HK-2 (cell line): Measurements from ENCODE around the gene TEDC1.
A peak's percentile ranks its signal among the peaks of the same experiment; 100 is the strongest.
"Not testable (repeated sequence)": the region's sequence is repeated elsewhere in the genome, so short reads cannot be mapped to it uniquely, and the experiment has no call there.

Experiments used
- DNase-seq: peaks from one replicate; pipeline ENCODE4 v3.0.0-alpha.2; 2018; ENCODE audit not compliant: unreplicated experiment

TEDC1 gene

GRCh38 chr14:105537580-105538474 is 46.8 kb downstream of the TEDC1 start:
- DNase-seq, result peak; percentile 66

GRCh38 chr14:105538481-105539049 is 47.5 kb downstream of the TEDC1 start:
- no peak for DNase-seq

GRCh38 chr14:105540811-105541210 is 49.8 kb downstream of the TEDC1 start:
- no peak for DNase-seq

- DNase-seq, result no peak
These were observed 50.3 kb downstream of the TEDC1 start for GRCh38 chr14:105541218-105541875.

- not testable (repeated sequence) for DNase-seq
These were observed 54.6 kb downstream of the TEDC1 start for GRCh38 chr14:105545676-105546075.

GRCh38 chr14:105546410-105546809 is 55.4 kb downstream of the TEDC1 start:
- not testable (repeated sequence) for DNase-seq

- not testable (repeated sequence) for DNase-seq
These were observed 56.0 kb downstream of the TEDC1 start for GRCh38 chr14:105547072-105547471.

- DNase-seq, result no peak
These were observed 56.7 kb downstream of the TEDC1 start for GRCh38 chr14:105547741-105548169.
